PC-9 (cell line): ENCODE data around the gene PITPNM3. TPM values are rescaled to one million over a fixed set of nuclear protein-coding genes. Genes with fewer than 3 reads are reported as not detected.

Experiments used
- BruUV-seq: library from RNA; stranded (reverse); fragments of 400-500 nt; replicated peaks from 2 replicates; lab custom pipeline; 2021; lab: Mats Ljungman, UMichigan
- CTCF ChIA-PET: fragments of 300-600 bp; sonication (Branson Sonifier 250); formaldehyde crosslinking; loops from one replicate; lab custom pipeline; 2022; ENCODE audit warnings: antibody characterized with exemption; lab: Charles Lee
- POLR2A ChIA-PET: fragments of 300-600 bp; sonication (Branson Sonifier 250); formaldehyde crosslinking; loops from one replicate; lab custom pipeline; 2022; ENCODE audit warnings: antibody characterized with exemption; ENCODE audit not compliant: unreplicated experiment; lab: Charles Lee
- DNase-seq, 2 experiments: peaks; one replicate each; pipeline versions ENCODE4 v3.0.0 to v3.0.0-alpha.2; 2015 to 2022; ENCODE audit warnings: mixed read lengths in 1 of 2
- H2AFZ ChIP-seq: fragments of 200-600 bp; sonication (generic); 2 replicates; pipeline ENCODE4 v1.8.1; 2017; ENCODE audit warnings: antibody characterized with exemption
- H3F3A ChIP-seq: fragments of 200-600 bp; sonication (generic); 2 replicates; pipeline ENCODE4 v1.8.1; 2017; ENCODE audit warnings: antibody characterized with exemption, mild to moderate bottlenecking, low read depth; ENCODE audit not compliant: insufficient read depth
- H3K27ac ChIP-seq: fragments of 200-600 bp; sonication (generic); 2 replicates; pipeline ENCODE4 v1.6.1; 2016; ENCODE audit warnings: mixed run types
- H3K27me3 ChIP-seq: fragments of 200-600 bp; sonication (generic); 2 replicates; pipeline ENCODE4 v1.6.1; 2016; ENCODE audit warnings: low read depth, mixed run types; ENCODE audit not compliant: insufficient read depth
- H3K36me3 ChIP-seq: fragments of 200-600 bp; sonication (generic); 2 replicates; pipeline ENCODE4 v1.6.1; 2016; ENCODE audit warnings: low read depth, mixed run types
- H3K4me1 ChIP-seq: fragments of 200-600 bp; sonication (generic); replicated peaks from 2 replicates; pipeline ENCODE4 v1.6.1; 2016; ENCODE audit warnings: mixed run types; ENCODE audit not compliant: insufficient read depth
- H3K4me2 ChIP-seq: fragments of 200-600 bp; sonication (generic); 2 replicates; pipeline ENCODE4 v1.6.1; 2017; ENCODE audit warnings: mixed run types
- H3K4me3 ChIP-seq: fragments of 200-600 bp; sonication (generic); 2 replicates; pipeline ENCODE4 v1.6.1; 2016; ENCODE audit warnings: mixed run types
- H3K79me2 ChIP-seq: fragments of 200-600 bp; sonication (generic); 2 replicates; pipeline ENCODE4 v1.6.1; 2017; ENCODE audit warnings: low read depth, mixed run types
- H3K9me2 ChIP-seq: fragments of 200-600 bp; sonication (generic); 2 replicates; pipeline ENCODE4 v1.8.1; 2017; ENCODE audit warnings: mild to moderate bottlenecking; ENCODE audit not compliant: insufficient read depth
- H3K9me3 ChIP-seq: fragments of 200-600 bp; sonication (generic); 2 replicates; pipeline ENCODE4 v1.8.1; 2016; ENCODE audit warnings: low read depth; ENCODE audit not compliant: insufficient read depth
- H4K20me1 ChIP-seq: fragments of 200-600 bp; sonication (generic); 2 replicates; pipeline ENCODE4 v1.8.1; 2017; ENCODE audit not compliant: insufficient read depth
- CTCF ChIP-seq: fragments of 200-600 bp; sonication (generic); conservative IDR thresholded peaks from 2 replicates; pipeline ENCODE4 v1.6.1; 2017; ENCODE audit warnings: mixed run types, antibody characterized with exemption, mild to moderate bottlenecking, moderate library complexity
- EZH2 ChIP-seq: fragments of 200-600 bp; sonication (generic); IDR thresholded peaks from 2 replicates; pipeline ENCODE4 v1.8.0; 2017; ENCODE audit warnings: antibody characterized with exemption, low read depth
- intact Hi-C: fragments of 100-400 bp; cut with micrococcal nuclease; formaldehyde crosslinking; loops from one replicate; pipeline ENCODE4 v1.10.0; 2022; ENCODE audit not compliant: unreplicated experiment
- total RNA-seq: library from RNA; stranded (reverse); gene quantifications from 2 replicates; pipeline ENCODE4 v1.2.3, GENCODE V29; 2021

Gene PITPNM3
- total RNA-seq, 1 experiment from 2014 or later = 16.9 TPM

GRCh38 chr17:6558932-6559752, 2.8 kb upstream of the PITPNM3 start:
- H3K4me1 ChIP-seq = peaks cover 22% of the 10 kb centered on the region
- no peak overlapping the region for H3K4me2 ChIP-seq
- TF ChIP-seq CTCF (no peak), EZH2 (no peak)
- H3K79me2 ChIP-seq = no peaks in the 10 kb centered on the region
- POLR2A ChIA-PET = interaction anchor here (0.6 kb wide), 1 partner anchor 52 kb away, joined by 3 read pairs; no protein-coding TSS in a partner anchor
- CTCF ChIA-PET = interaction anchor here (1.3 to 1.5 kb wide), 3 partner anchors 85 to 88 kb away, joined by 3 read pairs; no protein-coding TSS in a partner anchor
- H3K9me3 ChIP-seq = no peaks in the 10 kb centered on the region
- H3K36me3 ChIP-seq = no peaks in the 10 kb centered on the region
- no peak overlapping the region for H2AFZ ChIP-seq
- BruUV-seq = no TSS peak
- no peak for DNase-seq
- no peaks in the 10 kb centered on the region for H3K27me3 ChIP-seq
- no peaks in the 10 kb centered on the region for H4K20me1 ChIP-seq
- H3K27ac ChIP-seq = no peak overlapping the region
- intact Hi-C loops = loop anchor here (1.0 to 2.0 kb wide), 2 partner anchors 18 to 88 kb away; no protein-coding TSS in a partner anchor
- H3K4me3 ChIP-seq = no peak overlapping the region
- H3F3A ChIP-seq = peaks cover 16% of the 10 kb centered on the region; the same call in 1 of the 2 replicates
- H3K9me2 ChIP-seq = no peaks in the 10 kb centered on the region

- DNase-seq = peak in 1 of 2 experiments; percentile 70
- CTCF ChIA-PET = interaction anchor here (0.5 to 1.5 kb wide), 4 partner anchors 84 to 126 kb away, joined by 3 read pairs; no protein-coding TSS in a partner anchor
- H2AFZ ChIP-seq = no peak overlapping the region
- no peak for TF ChIP-seq CTCF
- H3K27ac ChIP-seq = no peak overlapping the region
- H3K4me2 ChIP-seq = no peak overlapping the region
- H3F3A ChIP-seq = peaks cover 22% of the 10 kb centered on the region
- no peaks in the 10 kb centered on the region for H3K36me3 ChIP-seq
- no peaks in the 10 kb centered on the region for H3K9me3 ChIP-seq
- peaks cover 29% of the 10 kb centered on the region for H3K4me1 ChIP-seq
- no peaks in the 10 kb centered on the region for H4K20me1 ChIP-seq
- H3K79me2 ChIP-seq = no peaks in the 10 kb centered on the region
- intact Hi-C loops = loop anchor here (1.0 to 2.0 kb wide), 2 partner anchors 19 to 87 kb away; no protein-coding TSS in a partner anchor
- no peaks in the 10 kb centered on the region for H3K9me2 ChIP-seq
- H3K4me3 ChIP-seq = no peak overlapping the region
- BruUV-seq = no TSS peak
- no peaks in the 10 kb centered on the region for H3K27me3 ChIP-seq
- POLR2A ChIA-PET = interaction anchor here (0.6 to 0.7 kb wide), 2 partner anchors 51 to 81 kb away, joined by 3 to 7 read pairs; no protein-coding TSS in a partner anchor
Measured at GRCh38 chr17:6558276-6558675, 1.9 kb upstream of the PITPNM3 start.

- Histone ChIP-seq H3K9me3 (no peaks in the 10 kb centered on the region), H3F3A (peaks cover 27% of the 10 kb centered on the region), H3K36me3 (no peaks in the 10 kb centered on the region), H3K9me2 (no peaks in the 10 kb centered on the region), H4K20me1 (no peaks in the 10 kb centered on the region), H3K79me2 (no peaks in the 10 kb centered on the region), H3K4me2 (peak overlapping the region; percentile 85), H2AFZ (no peak overlapping the region), H3K4me3 (peak overlapping the region; percentile 59), H3K27me3 (no peaks in the 10 kb centered on the region), H3K4me1 (peaks cover 41% of the 10 kb centered on the region), H3K27ac (no peak overlapping the region)
- DNase-seq = no peak
- TF ChIP-seq CTCF (no peak), EZH2 (no peak)
- TSS peak; percentile 45 for BruUV-seq
- ChIA-PET CTCF (no interaction called here), POLR2A (no interaction called here)
- intact Hi-C loops = loop anchor here (2.0 kb wide), 1 partner anchor 52 kb away; no protein-coding TSS in a partner anchor
Measured at GRCh38 chr17:6557040-6557438, 684 bp upstream of the PITPNM3 start.
